GM21515 (cell line): ENCODE measurements around the gene ZNF827.

ENCODE experiments used
- ATAC-seq: cut with Tn5 transposase; IDR thresholded peaks from one replicate; pipeline ENCODE4 v1.9.1; 2021; ENCODE audit not compliant: unreplicated experiment

The ZNF827 gene

DNA sequence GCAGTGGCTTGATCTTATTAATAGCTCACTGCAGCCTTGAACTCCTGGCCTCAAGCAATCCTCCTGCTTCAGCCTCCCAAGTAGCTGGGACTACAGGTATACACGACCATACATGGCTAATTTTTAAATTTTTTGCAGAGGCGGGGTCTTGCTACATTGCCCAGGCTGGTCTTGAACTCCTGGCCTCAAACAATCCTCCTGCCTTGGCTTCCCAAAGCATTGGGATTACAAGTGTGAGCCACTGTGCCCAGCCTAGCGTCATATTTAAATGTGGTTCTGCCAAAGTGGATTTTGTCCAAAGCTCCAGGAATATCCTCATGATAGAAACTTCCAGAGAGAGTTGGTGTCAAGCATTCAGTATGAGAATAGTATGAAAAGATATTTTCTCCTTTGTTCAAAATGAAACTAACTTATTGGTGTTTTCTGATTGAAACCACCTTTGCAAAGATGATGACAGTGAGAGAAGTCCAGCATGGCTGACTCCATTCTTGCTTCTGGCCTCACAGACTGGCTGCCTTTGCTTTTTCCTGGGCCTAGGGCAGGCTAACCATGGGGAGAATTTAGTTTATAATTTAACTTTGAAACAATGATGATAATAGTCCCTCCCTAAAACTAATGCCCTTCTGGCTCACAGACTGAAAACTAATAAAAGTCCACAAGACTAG is 129.6 kb downstream of the ZNF827 start:
- no peak for ATAC-seq

DNA sequence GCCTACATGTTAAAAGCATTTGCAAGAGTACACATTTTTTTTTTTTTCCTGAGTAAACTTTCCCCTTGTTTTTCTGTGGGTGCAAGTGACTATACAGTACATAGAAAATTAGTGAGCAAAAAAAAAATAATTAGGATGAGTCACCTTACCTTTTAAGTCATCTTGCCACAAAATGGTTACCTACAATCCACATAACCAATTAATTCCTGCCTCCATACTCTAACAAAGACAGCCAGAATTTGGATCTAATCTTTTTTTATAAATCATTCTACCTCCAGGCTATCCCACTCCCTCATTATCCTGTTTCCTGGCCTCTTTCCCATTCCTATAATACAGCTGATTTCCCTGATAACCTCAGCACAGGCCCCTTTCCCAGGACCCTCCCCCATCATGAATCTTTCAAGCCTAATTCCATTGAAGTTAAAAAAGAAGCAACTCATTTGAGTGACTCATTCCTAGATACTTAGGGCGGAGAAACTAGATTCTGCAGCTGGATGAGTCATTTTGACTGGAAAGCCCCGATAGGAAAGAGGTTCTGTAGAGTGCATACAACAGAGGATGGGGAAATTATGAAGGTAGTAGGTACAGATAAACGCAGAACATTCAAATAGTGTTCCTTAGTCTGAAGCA is 130.5 kb downstream of the ZNF827 start:
- ATAC-seq = peak; percentile 56

DNA sequence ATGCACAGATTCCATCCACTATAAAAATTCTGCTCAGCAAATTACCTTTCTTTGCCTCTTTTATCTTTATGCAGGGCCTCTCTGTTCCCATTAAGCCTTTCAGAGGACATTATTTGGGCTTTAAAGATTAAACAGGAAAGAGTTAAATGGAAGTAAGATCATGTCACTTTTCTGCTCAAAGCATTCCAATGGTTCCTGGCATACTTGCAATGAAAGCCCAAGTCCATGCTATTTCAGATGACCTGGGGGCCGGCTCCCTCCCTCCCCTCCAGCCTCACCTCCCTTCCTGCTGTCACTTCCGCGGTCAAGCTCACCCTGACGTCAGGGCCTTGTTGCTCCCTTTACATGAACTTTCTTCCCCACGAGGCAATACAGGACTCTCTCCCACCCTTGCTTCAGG is 133.1 kb downstream of the ZNF827 start:
- ATAC-seq = no peak

DNA sequence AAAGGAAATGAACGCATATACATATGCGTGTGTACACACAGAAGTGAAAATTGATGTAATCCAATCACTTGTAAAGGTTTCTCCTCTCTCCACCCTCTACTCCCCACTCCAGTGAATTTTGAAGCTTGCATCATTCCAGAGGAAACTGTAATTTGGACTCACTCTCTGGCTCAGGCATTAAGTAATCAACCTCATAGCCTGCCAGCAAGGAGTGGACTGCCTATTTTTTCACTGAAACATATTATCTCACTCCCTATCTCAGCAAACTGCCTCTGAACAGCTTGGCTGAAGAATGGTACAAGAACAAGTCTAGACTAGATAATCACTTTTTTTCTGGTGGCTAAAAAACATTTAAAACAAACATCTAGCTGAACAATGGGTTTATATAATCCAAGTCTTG is 134.5 kb downstream of the ZNF827 start:
- ATAC-seq = no peak

DNA sequence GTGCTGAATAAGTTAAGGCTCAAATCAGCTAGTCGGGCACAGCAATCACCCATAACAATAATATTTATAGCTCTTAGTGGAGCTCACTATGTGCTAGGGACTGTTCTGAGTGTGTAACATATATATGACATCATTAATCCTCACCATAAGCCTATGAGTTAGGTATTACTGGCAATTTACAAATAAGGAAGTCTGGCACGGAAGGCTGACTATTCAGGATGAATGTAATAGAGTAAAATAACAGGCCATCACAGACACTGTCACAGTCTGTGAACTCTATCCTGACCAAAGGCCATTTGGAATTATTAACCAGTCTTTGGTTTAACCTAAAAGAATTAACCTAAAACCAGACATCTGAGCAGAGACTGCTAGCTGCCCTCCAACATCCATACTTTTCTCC is 139.4 kb downstream of the ZNF827 start:
- ATAC-seq = no peak

DNA sequence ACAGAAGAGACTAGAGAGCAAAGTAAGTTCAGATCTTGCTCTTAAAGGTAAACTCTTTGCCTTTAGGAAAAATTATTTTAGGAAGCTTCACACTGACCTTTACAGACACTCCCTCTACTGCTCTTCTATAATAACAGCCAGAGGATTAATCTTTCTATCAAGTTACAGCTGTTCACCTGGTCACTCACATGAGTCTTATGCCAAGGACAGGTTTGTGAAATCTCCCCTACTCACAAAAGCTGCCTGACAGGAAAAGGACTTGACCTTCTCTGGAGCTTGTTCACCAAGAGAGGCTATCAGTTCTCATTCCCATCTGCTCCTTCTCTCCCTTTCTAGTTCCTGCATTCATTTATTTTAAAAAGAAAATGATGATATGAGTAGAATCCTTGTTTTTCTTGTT is 141.3 kb downstream of the ZNF827 start:
- ATAC-seq = no peak

DNA sequence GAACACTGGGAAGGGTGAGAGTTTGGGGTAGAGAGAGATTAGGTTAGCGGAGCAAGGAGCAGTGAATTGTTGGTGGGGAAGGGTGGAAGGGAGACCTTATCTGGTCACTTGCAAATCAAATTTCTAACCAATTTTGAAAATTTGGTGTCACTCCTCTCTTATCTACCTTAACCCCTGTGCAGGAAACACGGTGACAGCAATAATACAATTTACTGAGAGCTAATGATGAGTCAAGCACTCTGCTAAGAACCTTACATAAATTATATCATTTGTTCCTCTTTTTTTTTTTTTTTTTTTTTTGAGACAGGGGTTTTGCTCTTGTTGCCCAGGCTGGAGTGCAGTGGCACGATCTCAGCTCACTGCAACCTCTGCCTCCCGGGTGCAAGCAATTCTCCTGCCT is 142.3 kb downstream of the ZNF827 start:
- ATAC-seq = no peak

DNA sequence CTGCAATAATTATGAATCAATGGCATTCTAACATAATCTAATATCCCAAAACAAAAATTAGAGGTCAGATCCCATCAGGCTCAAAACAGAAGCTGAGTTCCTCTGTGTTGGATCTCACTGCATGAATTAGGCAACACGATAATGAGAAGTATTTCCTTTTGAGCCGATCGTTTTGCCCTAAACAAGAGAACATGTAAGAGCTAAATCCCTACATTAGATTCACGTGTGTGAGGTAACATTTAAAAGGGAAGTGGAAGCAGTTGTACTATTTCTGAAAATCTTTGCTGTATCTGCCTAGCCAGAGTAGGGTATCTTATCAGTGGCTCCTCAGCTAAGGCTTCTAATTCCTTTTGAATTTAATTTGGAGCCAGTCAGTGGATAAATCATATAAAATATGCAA is 143.1 kb downstream of the ZNF827 start:
- no peak for ATAC-seq

DNA sequence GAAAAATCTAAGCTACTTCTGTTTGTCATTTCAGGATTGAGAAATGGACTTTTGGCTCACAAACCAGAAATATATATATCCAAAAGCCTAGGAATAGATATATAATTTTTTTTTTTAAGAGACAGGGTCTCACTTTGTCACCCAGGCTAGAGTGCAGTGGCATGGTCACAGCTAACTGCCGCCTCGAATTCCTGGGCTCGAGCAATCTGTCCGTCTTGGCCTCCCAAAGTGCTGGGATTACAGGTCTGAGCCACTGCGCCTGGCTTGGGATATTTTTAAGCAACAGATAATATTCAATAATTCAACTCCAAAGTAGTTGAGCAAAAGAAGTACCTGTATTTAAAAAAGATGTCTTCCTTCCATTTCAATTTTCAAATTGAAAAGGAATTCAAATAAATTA is 146.2 kb downstream of the ZNF827 start:
- ATAC-seq = no peak

DNA sequence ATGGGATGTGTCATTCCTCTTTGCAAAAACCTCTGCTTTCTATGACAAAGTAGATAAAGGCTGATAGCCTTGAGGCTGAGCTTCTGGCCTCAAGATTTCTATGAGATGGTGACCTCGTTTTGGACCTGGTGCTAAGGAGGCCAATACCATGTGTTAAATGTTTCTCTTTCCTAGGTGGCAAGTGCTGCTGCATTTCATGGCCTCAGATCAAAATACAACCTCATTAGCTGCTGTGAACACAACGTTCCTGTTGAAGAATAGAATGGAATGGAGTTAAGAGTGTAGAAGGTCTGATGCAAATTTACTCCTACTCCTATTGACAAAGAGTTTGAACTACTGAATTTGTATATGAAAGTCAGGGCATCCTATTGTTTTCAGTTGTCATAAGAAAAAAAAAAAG is 146.6 kb downstream of the ZNF827 start:
- ATAC-seq = no peak

DNA sequence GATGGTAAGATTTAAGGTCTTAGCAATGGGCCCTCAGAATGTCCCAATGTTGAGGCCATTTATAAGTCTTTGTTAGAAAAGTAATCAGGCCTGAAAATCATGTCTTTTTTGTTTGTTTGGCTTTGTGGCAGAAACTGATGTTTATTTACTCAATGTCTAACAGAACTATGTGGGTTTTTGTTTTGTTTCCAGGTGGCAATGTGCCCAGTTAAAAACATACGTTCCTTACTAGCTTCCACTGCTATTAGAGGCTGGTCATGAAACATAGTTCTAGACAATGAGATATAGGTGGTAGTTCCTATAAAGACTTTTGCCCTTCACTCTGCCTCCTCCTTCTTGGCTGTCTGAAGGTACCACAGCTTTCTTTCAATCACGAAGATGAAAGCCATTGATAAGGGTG is 149.9 kb downstream of the ZNF827 start:
- ATAC-seq = no peak

DNA sequence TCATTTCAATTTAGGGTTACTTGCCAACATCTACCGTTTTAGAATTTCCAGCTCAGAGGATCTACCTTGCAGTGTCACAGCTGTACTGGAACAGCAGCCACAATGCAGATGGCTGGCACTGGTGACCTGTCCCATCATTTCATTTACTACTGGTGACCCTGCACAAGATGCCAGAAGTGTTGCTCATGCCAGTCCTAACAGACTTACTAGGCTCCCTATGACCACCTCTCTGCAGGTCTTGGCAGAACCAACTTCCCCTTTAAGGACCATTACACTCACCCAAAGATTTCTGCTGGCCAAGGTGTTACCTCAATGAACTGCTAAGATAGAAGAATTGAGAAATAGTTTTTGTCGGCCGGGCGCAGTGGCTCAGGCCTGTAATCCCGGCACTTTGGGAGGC is 151.8 kb downstream of the ZNF827 start:
- no peak for ATAC-seq

DNA sequence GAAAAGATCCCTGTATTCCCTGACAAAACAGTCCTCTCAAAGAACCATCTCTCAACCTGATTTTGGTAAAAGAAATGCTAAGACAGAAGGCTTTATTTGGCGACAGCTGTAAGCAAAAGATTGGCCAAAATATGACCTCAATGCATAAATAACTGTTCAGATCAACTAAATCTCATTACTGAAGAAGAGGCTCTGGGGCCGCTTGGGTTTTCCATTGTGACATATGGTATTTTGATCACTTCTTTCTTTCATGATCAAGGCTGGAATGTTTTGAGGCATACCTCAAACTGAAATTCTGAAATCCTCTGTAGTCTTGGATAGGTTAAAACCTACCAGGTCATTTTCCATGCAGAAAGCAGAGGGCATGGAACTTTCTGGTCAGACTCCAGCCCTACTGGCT is 152.4 kb downstream of the ZNF827 start:
- no peak for ATAC-seq

DNA sequence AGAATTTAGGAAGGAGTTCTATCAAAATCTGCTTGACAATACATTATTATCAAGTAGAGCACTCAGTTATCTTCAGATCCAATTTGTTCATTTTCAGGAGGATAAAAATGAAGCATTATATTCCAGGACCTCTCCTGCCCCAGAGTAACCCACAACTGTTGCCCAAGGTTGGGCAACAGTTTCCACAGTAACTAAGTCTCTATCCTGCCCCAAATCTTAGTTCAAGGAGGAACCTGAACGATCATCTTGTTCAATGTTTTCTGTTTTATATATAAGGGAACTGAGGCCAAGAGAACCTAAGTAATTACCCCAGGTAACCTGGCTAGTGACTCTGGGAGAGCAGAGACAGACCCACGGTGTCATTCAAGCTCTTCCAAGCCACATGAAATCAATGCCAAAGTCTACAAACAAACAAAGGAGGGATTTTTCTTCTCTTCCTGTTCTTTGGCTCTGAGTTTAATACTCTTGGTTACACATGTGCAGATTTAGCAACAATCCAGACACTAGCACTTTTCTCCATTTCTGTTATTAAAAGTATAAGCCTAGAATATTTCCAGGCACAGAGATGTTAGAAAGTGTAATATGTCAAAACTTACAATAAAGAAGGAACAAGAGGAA is 153.1 kb downstream of the ZNF827 start:
- ATAC-seq = no peak

DNA sequence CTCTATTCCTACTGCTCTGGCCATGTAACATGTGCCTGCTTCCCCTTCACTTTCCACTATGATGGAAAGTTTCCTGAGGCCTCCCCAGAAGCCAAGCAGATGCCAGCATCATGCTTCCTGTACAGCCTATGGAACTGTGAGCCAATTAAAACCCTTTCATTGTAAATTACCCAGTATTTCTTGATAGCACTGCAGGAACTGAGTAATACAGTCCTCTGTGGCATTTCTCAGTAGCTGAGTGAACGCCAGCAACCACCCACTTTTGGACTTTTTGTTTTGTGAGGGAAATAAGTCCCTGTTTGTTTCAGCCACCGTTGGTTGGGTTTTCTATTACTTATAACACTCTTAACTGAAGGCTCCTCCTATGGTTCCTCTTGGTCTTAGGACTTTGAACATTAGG is 154.6 kb downstream of the ZNF827 start:
- no peak for ATAC-seq

DNA sequence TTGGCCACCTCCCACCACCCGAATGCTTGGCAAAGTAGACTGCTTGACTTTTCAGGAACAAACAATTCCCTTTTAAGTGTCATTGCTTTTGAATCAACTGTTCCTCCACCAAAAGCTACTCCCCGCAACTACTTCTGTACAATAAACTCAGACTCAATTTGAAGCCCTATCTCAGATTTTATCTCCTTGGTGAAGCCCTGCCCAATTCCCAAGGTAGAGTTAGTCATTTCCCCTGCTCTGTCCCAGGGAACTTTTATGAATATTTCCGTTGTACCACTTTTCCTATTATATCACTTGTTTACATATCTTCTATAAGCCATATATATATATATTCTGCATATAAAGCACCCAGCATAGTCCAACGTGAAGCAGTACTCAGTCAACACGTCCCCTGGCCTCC is 155.9 kb downstream of the ZNF827 start:
- ATAC-seq = no peak

DNA sequence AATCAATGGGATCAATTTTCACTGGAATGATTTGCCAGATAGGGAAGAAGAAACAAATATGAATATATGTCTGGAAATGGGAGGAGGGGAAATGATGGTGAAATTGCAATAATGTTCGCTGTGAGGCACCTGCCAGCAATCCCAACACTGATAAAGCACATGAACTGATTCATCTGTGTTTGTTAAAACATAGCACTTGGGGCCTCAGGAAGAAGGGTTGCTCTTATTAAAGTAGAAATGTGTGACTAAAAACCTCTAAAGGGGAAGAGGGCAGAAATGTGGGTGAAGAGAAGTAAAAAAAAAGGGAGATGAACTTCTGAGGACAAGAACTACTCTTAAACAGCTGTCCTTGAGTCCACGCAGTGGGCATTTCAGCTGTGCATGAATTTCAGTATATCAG is 157.3 kb downstream of the ZNF827 start:
- no peak for ATAC-seq

DNA sequence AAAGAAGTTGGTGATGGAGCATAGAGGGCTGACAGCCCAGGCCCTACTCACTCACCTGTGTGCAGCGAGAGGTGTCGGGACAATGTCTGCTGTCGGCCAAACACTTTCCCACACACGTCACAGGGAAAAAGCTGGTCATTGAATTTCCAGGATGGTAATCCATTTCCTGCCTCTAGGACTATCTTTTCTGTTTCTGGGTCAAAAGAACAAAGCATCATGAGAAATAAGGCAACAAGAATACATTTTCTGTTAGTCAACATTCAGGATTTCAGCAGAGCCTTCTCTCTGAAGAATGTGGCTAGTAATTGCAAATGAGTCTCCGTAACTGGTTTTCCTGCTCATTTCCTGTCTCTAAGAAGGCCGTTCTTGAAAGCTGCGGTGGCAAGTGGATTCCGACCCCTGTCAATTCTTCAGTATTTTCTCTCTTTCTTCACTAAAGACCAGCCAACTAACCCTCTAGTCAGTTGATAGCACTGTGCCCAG is 159.3 kb downstream of the ZNF827 start:
- ATAC-seq = no peak

DNA sequence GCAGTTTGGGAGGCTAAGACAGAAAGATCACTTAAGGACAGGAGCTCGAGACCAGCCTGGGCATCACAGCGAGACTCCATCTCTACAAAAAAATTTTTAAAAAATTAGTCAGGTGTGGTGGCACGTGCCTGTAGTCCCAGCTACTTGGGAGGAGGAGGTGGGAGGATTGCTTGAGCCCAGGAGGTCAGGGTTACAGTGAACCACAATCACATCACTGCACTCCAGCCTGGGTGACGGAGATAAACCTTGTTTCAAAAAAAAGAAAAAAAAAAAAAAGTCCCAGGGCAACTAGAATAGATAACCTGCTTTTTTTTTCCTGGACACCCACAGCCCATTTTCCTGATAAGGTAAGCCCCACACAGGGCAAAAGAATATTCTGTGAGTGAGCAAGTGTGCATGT is 162.4 kb downstream of the ZNF827 start:
- ATAC-seq = no peak

DNA sequence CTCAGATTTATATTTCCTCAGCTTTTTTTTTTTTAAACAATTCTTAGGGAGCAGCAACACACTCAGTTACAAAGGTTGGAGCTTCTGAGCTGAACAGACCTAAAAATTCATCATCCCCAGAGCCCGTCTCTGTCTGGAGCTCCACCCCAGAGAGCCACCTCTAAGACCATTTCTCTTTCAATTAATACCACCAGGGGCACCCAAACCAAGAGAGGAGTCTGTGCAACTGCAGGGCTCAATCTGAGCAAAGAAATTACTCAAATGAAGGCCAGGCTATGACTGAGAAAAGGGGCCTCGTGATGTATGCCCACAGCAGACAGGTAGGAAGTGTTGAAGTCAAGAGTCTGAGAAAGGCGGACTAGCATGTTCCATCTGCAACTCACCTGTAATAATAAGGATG is 163.2 kb downstream of the ZNF827 start:
- ATAC-seq = no peak

DNA sequence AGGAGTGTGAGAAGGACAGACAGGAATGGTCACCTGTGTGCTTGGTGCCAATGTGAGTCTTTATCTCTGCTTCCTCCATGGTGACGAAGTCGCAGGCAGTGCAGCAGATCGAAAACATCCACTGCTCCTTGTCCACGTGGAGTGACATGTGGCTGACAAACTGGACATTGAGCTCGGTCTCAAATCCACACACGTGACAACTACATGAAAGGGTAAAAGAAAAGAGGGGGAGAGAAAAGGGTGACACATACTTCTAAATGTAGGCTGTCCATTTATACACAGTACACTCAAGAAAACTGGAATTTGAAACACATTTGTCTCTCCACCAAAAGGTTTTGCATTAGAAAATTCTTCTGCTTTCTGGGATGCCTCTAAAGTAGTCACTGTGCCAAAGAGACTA is 164.2 kb downstream of the ZNF827 start:
- no peak for ATAC-seq

DNA sequence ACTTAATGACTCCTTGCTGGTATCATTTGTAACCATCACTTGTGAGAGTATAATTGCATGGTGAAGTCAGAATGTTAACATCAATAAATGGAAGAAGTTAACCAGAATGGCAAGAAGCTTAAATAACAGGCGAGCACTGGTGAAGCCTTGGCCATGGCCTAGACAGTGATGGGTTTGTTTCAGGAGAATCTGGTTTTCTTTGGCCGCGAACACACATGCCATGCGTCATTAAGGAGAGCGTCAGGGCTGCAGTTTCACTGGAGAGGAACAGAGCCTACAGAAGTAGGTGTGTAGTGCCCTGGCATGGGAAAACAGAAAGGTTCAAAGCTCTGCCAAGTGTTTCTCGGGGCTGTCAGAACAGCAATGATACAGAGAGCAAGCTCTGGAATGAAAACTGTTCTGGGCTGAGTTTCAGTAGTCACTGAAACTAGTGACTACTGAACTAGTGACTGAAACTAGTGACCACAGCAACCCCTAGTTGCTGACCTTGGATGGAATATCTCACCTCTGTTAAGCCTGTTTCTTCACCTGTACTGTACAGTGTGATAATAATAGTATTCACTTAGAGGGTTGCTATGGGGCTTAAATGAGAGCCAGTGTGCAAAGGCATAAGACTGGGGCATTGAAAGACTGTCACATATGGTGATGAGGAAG is 164.9 kb downstream of the ZNF827 start:
- peak; percentile 90 for ATAC-seq
